ENCODE data around the gene CLCN7.
"Not testable (repeated sequence)": the region's sequence is repeated elsewhere in the genome, so short reads cannot be mapped to it uniquely, and the experiment has no call there.

CLCN7 gene

DNA sequence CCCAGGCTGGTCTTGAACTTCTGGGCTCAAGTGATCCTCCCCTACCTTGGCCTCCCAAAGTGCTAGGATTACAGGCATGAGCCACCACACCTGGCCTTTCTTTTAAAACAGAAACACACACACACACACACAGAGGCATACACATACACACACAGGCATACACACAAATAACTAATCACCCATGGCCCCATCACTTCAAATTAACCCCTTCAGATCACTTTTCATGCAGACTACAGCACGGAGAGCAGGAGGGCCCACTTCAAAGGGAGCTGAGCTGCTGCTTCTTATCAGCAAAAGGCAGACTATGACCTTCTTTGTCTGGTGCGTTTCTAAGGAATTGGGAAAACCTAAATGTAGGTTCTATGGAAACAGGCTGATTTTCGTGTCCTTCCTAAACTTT, 1.9 kb downstream of the CLCN7 start:
- peaks cover 7 to 64% (median 44%) of the 10 kb centered on the region in 5 donors for H3K4me1 ChIP-seq (ENCODE audit: control insufficient read depth in 5 of 5, insufficient read depth in 5 of 5, low read length in 5 of 5)
- no peak overlapping the region for H3K27ac ChIP-seq (ENCODE audit: low read depth, low read length)
- H3K36me3 ChIP-seq (ENCODE audit: control insufficient read depth in 5 of 5, insufficient read depth in 5 of 5, low read length in 5 of 5) = no peaks in the 10 kb centered on the region
- no peak overlapping the region for H3K9ac ChIP-seq (ENCODE audit: low read length in 5 of 5)
- no peak overlapping the region for H3K4me3 ChIP-seq (ENCODE audit: low read depth in 1 of 5, low read length in 5 of 5)
- no peaks in the 10 kb centered on the region for H3K9me3 ChIP-seq (ENCODE audit: control insufficient read depth in 5 of 5, low read length in 5 of 5)
- H3K27me3 ChIP-seq (ENCODE audit: control insufficient read depth in 5 of 5, insufficient read depth in 4 of 5, low read length in 5 of 5) = no peaks in the 10 kb centered on the region

- H3K9me3 ChIP-seq (ENCODE audit: control insufficient read depth in 5 of 5, low read length in 5 of 5) = no peaks in the 10 kb centered on the region
Measured at GRCh38 chr16:1471569-1472194, 3.1 kb downstream of the CLCN7 start.

DNA sequence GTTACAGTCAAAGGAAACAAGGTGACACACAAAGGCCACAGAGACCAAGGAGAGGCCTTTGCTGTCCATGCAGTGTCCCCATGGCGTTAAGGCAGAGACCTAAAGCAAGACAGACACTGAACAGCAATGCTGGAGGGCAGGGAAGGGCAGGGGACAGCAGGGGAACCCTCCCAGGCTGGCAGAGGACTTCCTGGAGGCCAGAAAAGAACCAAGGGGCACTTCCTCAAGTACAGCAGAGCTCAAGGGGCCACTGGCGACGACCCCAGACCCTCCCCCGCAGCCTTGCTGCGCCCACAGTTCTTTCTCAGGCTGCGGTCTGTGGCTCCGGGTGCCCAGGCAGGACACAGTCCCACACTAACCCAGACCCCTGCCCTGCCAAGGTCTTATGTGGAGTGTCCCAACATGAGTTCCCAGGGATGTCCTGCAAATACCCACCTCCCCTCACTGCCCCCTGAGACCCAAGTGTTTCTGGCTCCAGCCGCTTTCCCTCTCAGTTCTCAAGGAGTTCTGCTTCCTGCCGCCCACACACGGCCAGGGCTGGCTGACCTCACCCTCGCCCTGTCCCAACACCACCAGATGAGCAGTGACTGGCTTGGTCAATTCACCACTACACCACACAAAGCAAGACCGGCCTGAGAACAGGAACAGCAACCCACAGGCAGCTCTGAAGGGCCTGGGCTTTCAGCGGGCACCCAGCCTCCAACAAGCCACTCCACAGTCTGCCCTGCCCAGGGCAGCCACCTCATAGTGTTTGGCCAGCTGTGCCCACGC, 4.2 kb downstream of the CLCN7 start:
- Histone ChIP-seq H3K4me3 (ENCODE audit: low read depth in 1 of 5, low read length in 5 of 5) (peak overlapping the region in 1 of 5 donors; percentile 14), H3K9ac (ENCODE audit: low read length in 5 of 5) (peak overlapping the region in 3 of 5 donors; percentile 31 to 44 (median 42)), H3K9me3 (ENCODE audit: control insufficient read depth in 5 of 5, low read length in 5 of 5) (no peaks in the 10 kb centered on the region), H3K36me3 (ENCODE audit: control insufficient read depth in 5 of 5, insufficient read depth in 5 of 5, low read length in 5 of 5) (no peaks in the 10 kb centered on the region), H3K27me3 (ENCODE audit: control insufficient read depth in 5 of 5, insufficient read depth in 4 of 5, low read length in 5 of 5) (no peaks in the 10 kb centered on the region), H3K4me1 (ENCODE audit: control insufficient read depth in 5 of 5, insufficient read depth in 5 of 5, low read length in 5 of 5) (peaks cover 7 to 68% (median 44%) of the 10 kb centered on the region in 5 donors), H3K27ac (ENCODE audit: low read depth, low read length) (peak overlapping the region; percentile 46)

More at GRCh38 chr16:1471569-1472194, 3.1 kb downstream of the CLCN7 start:
- Histone ChIP-seq H3K4me3 (ENCODE audit: low read depth in 1 of 5, low read length in 5 of 5) (no peak overlapping the region), H3K4me1 (ENCODE audit: control insufficient read depth in 5 of 5, insufficient read depth in 5 of 5, low read length in 5 of 5) (peaks cover 7 to 71% (median 46%) of the 10 kb centered on the region in 5 donors), H3K27ac (ENCODE audit: low read depth, low read length) (no peak overlapping the region), H3K27me3 (ENCODE audit: control insufficient read depth in 5 of 5, insufficient read depth in 4 of 5, low read length in 5 of 5) (no peaks in the 10 kb centered on the region), H3K9ac (ENCODE audit: low read length in 5 of 5) (peak overlapping the region in 1 of 5 donors; percentile 23), H3K36me3 (ENCODE audit: control insufficient read depth in 5 of 5, insufficient read depth in 5 of 5, low read length in 5 of 5) (no peaks in the 10 kb centered on the region)

- Histone ChIP-seq H3K9me3 (ENCODE audit: control insufficient read depth in 5 of 5, low read length in 5 of 5) (no peaks in the 10 kb centered on the region), H3K4me1 (ENCODE audit: control insufficient read depth in 5 of 5, insufficient read depth in 5 of 5, low read length in 5 of 5) (peaks cover 5 to 62% (median 39%) of the 10 kb centered on the region in 5 donors), H3K27ac (ENCODE audit: low read depth, low read length) (peak overlapping the region; percentile 46), H3K36me3 (ENCODE audit: control insufficient read depth in 5 of 5, insufficient read depth in 5 of 5, low read length in 5 of 5) (peaks cover 0 to 7% (median under 1%) of the 10 kb centered on the region in 5 donors), H3K4me3 (ENCODE audit: low read depth in 1 of 5, low read length in 5 of 5) (peak overlapping the region in 1 of 5 donors; percentile 14), H3K27me3 (ENCODE audit: control insufficient read depth in 5 of 5, insufficient read depth in 4 of 5, low read length in 5 of 5) (no peaks in the 10 kb centered on the region), H3K9ac (ENCODE audit: low read length in 5 of 5) (peak overlapping the region in 2 of 5 donors; percentile 49 to 51)
Measured at GRCh38 chr16:1469693-1470201, 5.1 kb downstream of the CLCN7 start.

- Histone ChIP-seq H3K4me1 (ENCODE audit: control insufficient read depth in 5 of 5, insufficient read depth in 5 of 5, low read length in 5 of 5) (peaks cover 5 to 57% (median 37%) of the 10 kb centered on the region in 5 donors), H3K36me3 (ENCODE audit: control insufficient read depth in 5 of 5, insufficient read depth in 5 of 5, low read length in 5 of 5) (peaks cover 0 to 13% (median 7%) of the 10 kb centered on the region in 5 donors)
- H3K27ac ChIP-seq (ENCODE audit: low read depth, low read length); H3K4me3 ChIP-seq (ENCODE audit: low read depth in 1 of 5, low read length in 5 of 5); H3K9me3 ChIP-seq (ENCODE audit: control insufficient read depth in 5 of 5, low read length in 5 of 5); H3K9ac ChIP-seq (ENCODE audit: low read length in 5 of 5); H3K27me3 ChIP-seq (ENCODE audit: control insufficient read depth in 5 of 5, insufficient read depth in 4 of 5, low read length in 5 of 5): not testable (repeated sequence)
Measured at GRCh38 chr16:1469141-1469540, 5.7 kb downstream of the CLCN7 start.

- Histone ChIP-seq H3K4me1 (ENCODE audit: control insufficient read depth in 5 of 5, insufficient read depth in 5 of 5, low read length in 5 of 5) (peaks cover 3 to 49% (median 30%) of the 10 kb centered on the region in 5 donors), H3K9ac (ENCODE audit: low read length in 5 of 5) (peak overlapping the region in 1 of 5 donors; percentile 17), H3K36me3 (ENCODE audit: control insufficient read depth in 5 of 5, insufficient read depth in 5 of 5, low read length in 5 of 5) (peaks cover 0 to 18% (median 9%) of the 10 kb centered on the region in 5 donors), H3K27ac (ENCODE audit: low read depth, low read length) (no peak overlapping the region), H3K9me3 (ENCODE audit: control insufficient read depth in 5 of 5, low read length in 5 of 5) (no peaks in the 10 kb centered on the region), H3K27me3 (ENCODE audit: control insufficient read depth in 5 of 5, insufficient read depth in 4 of 5, low read length in 5 of 5) (no peaks in the 10 kb centered on the region), H3K4me3 (ENCODE audit: low read depth in 1 of 5, low read length in 5 of 5) (no peak overlapping the region)
Measured at GRCh38 chr16:1468426-1468810, 6.4 kb downstream of the CLCN7 start.

GRCh38 chr16:1466968-1467521, 7.8 kb downstream of the CLCN7 start:
- H3K27me3 ChIP-seq (ENCODE audit: control insufficient read depth in 5 of 5, insufficient read depth in 4 of 5, low read length in 5 of 5) = no peaks in the 10 kb centered on the region
- H3K4me1 ChIP-seq (ENCODE audit: control insufficient read depth in 5 of 5, insufficient read depth in 5 of 5, low read length in 5 of 5) = peaks cover 3 to 41% (median 30%) of the 10 kb centered on the region in 5 donors
- peaks cover 0 to 26% (median 13%) of the 10 kb centered on the region in 5 donors for H3K36me3 ChIP-seq (ENCODE audit: control insufficient read depth in 5 of 5, insufficient read depth in 5 of 5, low read length in 5 of 5)
- no peaks in the 10 kb centered on the region for H3K9me3 ChIP-seq (ENCODE audit: control insufficient read depth in 5 of 5, low read length in 5 of 5)
- no peak overlapping the region for H3K9ac ChIP-seq (ENCODE audit: low read length in 5 of 5)
- H3K4me3 ChIP-seq (ENCODE audit: low read depth in 1 of 5, low read length in 5 of 5) = no peak overlapping the region
- H3K27ac ChIP-seq (ENCODE audit: low read depth, low read length) = no peak overlapping the region

- Histone ChIP-seq H3K4me1 (ENCODE audit: control insufficient read depth in 5 of 5, insufficient read depth in 5 of 5, low read length in 5 of 5) (peaks cover 3 to 31% (median 21%) of the 10 kb centered on the region in 5 donors), H3K36me3 (ENCODE audit: control insufficient read depth in 5 of 5, insufficient read depth in 5 of 5, low read length in 5 of 5) (peaks cover 0 to 34% (median 19%) of the 10 kb centered on the region in 5 donors), H3K27ac (ENCODE audit: low read depth, low read length) (no peak overlapping the region)
Measured at GRCh38 chr16:1466054-1466453, 8.8 kb downstream of the CLCN7 start.

GRCh38 chr16:1465567-1465915, 9.3 kb downstream of the CLCN7 start:
- Histone ChIP-seq H3K9ac (ENCODE audit: low read length in 5 of 5) (no peak overlapping the region), H3K36me3 (ENCODE audit: control insufficient read depth in 5 of 5, insufficient read depth in 5 of 5, low read length in 5 of 5) (peaks cover 0 to 39% (median 25%) of the 10 kb centered on the region in 5 donors), H3K4me1 (ENCODE audit: control insufficient read depth in 5 of 5, insufficient read depth in 5 of 5, low read length in 5 of 5) (peaks cover 0 to 26% (median 16%) of the 10 kb centered on the region in 5 donors), H3K27me3 (ENCODE audit: control insufficient read depth in 5 of 5, insufficient read depth in 4 of 5, low read length in 5 of 5) (no peaks in the 10 kb centered on the region), H3K27ac (ENCODE audit: low read depth, low read length) (no peak overlapping the region), H3K4me3 (ENCODE audit: low read depth in 1 of 5, low read length in 5 of 5) (no peak overlapping the region), H3K9me3 (ENCODE audit: control insufficient read depth in 5 of 5, low read length in 5 of 5) (no peaks in the 10 kb centered on the region)

More at GRCh38 chr16:1466054-1466453, 8.8 kb downstream of the CLCN7 start:
- Histone ChIP-seq H3K27me3 (ENCODE audit: control insufficient read depth in 5 of 5, insufficient read depth in 4 of 5, low read length in 5 of 5) (no peaks in the 10 kb centered on the region), H3K4me3 (ENCODE audit: low read depth in 1 of 5, low read length in 5 of 5) (no peak overlapping the region), H3K9me3 (ENCODE audit: control insufficient read depth in 5 of 5, low read length in 5 of 5) (no peaks in the 10 kb centered on the region), H3K9ac (ENCODE audit: low read length in 5 of 5) (no peak overlapping the region)
